Vagina (tissue), 2 donors: ENCODE measurements around the gene MYO9A. TPM values are rescaled to one million over a fixed set of nuclear protein-coding genes. Genes with fewer than 3 reads are reported as not detected.

Experiments used
- DNase-seq, 2 donors: peaks; one replicate each; pipeline ENCODE4 v3.0.0-alpha.2; 2017; ENCODE audit errors: extremely low spot score in 2 of 2
- H3K27ac ChIP-seq: fragments of 200-600 bp; sonication (generic); one replicate; pipeline ENCODE4 v1.5.1; 2019
- H3K27me3 ChIP-seq: fragments of 200-600 bp; sonication (generic); one replicate; pipeline ENCODE4 v1.5.1; 2019
- H3K36me3 ChIP-seq, 2 donors: fragments of 200-600 bp; sonication (generic); one replicate each; pipeline ENCODE4 v1.5.1; 2017 to 2019
- H3K4me1 ChIP-seq: fragments of 200-600 bp; sonication (generic); one replicate; pipeline ENCODE4 v1.5.1; 2019
- H3K4me3 ChIP-seq, 2 donors: fragments of 200-600 bp; sonication (generic); 1 replicate in 1 of 2; 2 replicates in 1 of 2; pipeline ENCODE4 v1.5.1; 2016 to 2019
- H3K9me3 ChIP-seq: fragments of 200-600 bp; sonication (generic); one replicate; pipeline ENCODE4 v1.5.1; 2019
- POLR2A ChIP-seq, 2 donors: fragments of 450-650 bp; IDR thresholded peaks; one replicate each; pipeline ENCODE4 v1.6.1; 2017; ENCODE audit warnings: antibody characterized with exemption in 2 of 2, mild to moderate bottlenecking in 2 of 2, moderate library complexity in 2 of 2
- POLR2AphosphoS5 ChIP-seq, 2 donors: sonication (generic); formaldehyde crosslinking; IDR thresholded peaks; one replicate each; pipeline ENCODE4 v1.9.0; 2017; ENCODE audit warnings: antibody characterized with exemption in 2 of 2, mild to moderate bottlenecking in 2 of 2, low read depth in 1 of 2; ENCODE audit not compliant: insufficient read depth in 1 of 2
- intact Hi-C: fragments of 100-400 bp; cut with DNase I; formaldehyde crosslinking; loops from one replicate; pipeline ENCODE4 v1.15.1; 2023
- total RNA-seq: library from RNA; depleted of rRNA; stranded (reverse); fragments of >200 nt; gene quantifications from one replicate; pipeline ENCODE4 v1.2.3, GENCODE V29; 2016
- TF ChIP-seq, protein P1 (sequence below), 3 experiments: fragments of 450-650 bp in 2 of 3; fragments of 200-600 bp in 1 of 3; sonication (generic) in 1 of 3; IDR thresholded peaks; one replicate each; pipeline ENCODE4 v1.5.1; 2017 to 2019; ENCODE audit warnings: antibody characterized with exemption in 3 of 3, mild to moderate bottlenecking in 2 of 3, moderate library complexity in 2 of 3

The MYO9A gene
- total RNA-seq, 1 donor from 2014 or later: 50.3 TPM

DNA sequence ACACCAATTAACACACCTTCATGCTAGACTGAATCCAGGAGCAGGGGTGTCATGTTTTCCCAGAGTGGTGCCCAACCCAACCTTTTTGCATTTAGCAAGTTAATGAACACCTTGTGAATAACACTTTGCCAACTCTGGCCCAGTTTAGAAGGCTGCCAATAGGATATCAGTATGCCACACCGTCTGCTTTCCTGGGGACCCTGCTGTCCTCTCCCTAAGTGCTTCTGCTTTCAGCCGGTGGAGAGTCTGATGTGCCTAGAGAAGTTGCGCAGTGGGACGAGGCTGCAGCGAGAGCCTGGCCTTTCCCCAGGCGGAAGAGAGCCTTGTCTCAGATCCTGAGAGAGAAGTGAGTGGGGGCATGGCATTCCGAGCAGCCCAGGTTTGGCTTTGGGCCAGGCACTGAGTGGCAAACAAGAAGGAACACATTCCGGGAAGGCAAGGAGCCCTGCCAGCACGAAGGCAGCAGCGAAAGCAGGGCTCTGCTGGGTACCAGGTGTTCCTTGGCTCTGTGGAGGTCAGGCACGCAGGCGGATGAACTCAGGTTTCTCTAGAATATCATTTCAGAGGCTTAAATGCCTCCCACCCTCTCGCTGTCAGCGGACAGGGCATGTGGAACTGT, 37.2 kb upstream of the MYO9A start:
- peak overlapping the region; percentile 47 to 54 for H3K4me3 ChIP-seq
- no peaks in the 10 kb centered on the region for H3K9me3 ChIP-seq
- TF ChIP-seq POLR2AphosphoS5 (IDR thresholded peaks at IDR 0.05; ENCODE audit: insufficient read depth in 1 of 2, low read depth in 1 of 2): peak in 1 of 2 donors; percentile 15
- TF ChIP-seq, protein P1, sequence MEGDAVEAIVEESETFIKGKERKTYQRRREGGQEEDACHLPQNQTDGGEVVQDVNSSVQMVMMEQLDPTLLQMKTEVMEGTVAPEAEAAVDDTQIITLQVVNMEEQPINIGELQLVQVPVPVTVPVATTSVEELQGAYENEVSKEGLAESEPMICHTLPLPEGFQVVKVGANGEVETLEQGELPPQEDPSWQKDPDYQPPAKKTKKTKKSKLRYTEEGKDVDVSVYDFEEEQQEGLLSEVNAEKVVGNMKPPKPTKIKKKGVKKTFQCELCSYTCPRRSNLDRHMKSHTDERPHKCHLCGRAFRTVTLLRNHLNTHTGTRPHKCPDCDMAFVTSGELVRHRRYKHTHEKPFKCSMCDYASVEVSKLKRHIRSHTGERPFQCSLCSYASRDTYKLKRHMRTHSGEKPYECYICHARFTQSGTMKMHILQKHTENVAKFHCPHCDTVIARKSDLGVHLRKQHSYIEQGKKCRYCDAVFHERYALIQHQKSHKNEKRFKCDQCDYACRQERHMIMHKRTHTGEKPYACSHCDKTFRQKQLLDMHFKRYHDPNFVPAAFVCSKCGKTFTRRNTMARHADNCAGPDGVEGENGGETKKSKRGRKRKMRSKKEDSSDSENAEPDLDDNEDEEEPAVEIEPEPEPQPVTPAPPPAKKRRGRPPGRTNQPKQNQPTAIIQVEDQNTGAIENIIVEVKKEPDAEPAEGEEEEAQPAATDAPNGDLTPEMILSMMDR (IDR thresholded peaks at IDR 0.05): no peak
- no peaks in the 10 kb centered on the region for H3K27me3 ChIP-seq
- H3K4me1 ChIP-seq: peaks cover 7% of the 10 kb centered on the region
- no peak for DNase-seq
- H3K27ac ChIP-seq: peak overlapping the region; percentile 73
- intact Hi-C loops: no loop called here
- no peaks in the 10 kb centered on the region for H3K36me3 ChIP-seq

- intact Hi-C loops: no loop called here
- no peak for DNase-seq
- H3K36me3 ChIP-seq: no peaks in the 10 kb centered on the region
- H3K27ac ChIP-seq: no peak overlapping the region
- peaks cover 7% of the 10 kb centered on the region for H3K4me1 ChIP-seq
- H3K4me3 ChIP-seq: no peak overlapping the region
- H3K27me3 ChIP-seq: no peaks in the 10 kb centered on the region
- H3K9me3 ChIP-seq: no peaks in the 10 kb centered on the region
- TF ChIP-seq POLR2AphosphoS5 (IDR thresholded peaks at IDR 0.05; ENCODE audit: insufficient read depth in 1 of 2, low read depth in 1 of 2) (no peak), POLR2A (IDR thresholded peaks at IDR 0.05) (no peak)
- TF ChIP-seq, protein P1 (IDR thresholded peaks at IDR 0.05): no peak
Observed at GRCh38 chr15:72154316-72154715, 36.4 kb upstream of the MYO9A start.

- intact Hi-C loops: no loop called here
- Histone ChIP-seq H3K27ac (no peak overlapping the region), H3K4me1 (peaks cover 7% of the 10 kb centered on the region), H3K4me3 (no peak overlapping the region), H3K27me3 (no peaks in the 10 kb centered on the region), H3K36me3 (no peaks in the 10 kb centered on the region), H3K9me3 (no peaks in the 10 kb centered on the region)
- no peak for TF ChIP-seq POLR2A (IDR thresholded peaks at IDR 0.05)
- TF ChIP-seq, protein P1 (IDR thresholded peaks at IDR 0.05): no peak
- no peak for TF ChIP-seq POLR2AphosphoS5 (IDR thresholded peaks at IDR 0.05; ENCODE audit: insufficient read depth in 1 of 2, low read depth in 1 of 2)
- DNase-seq: no peak
Observed at GRCh38 chr15:72153269-72154000, 35.5 kb upstream of the MYO9A start.

DNA sequence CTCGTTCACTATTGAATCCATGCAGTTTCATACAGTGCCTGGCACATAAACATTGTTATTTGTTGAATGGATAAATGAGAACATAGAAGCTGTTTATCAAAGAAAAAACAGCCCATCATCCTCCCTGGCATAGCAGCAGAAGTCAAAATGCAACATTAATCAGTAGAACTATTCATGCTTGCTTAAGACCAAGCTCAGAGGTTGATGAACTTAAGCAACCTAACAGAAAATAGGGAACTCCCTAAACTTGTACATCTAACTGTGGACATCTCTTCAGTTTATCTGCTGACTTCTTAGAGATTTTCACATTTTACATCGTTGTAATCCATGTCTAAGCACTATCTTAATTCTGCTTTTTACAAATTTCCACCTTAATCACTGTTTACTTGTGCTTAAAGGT, 29.5 kb upstream of the MYO9A start:
- intact Hi-C loops: no loop called here
- Histone ChIP-seq H3K27me3 (no peaks in the 10 kb centered on the region), H3K4me3 (no peak overlapping the region), H3K9me3 (no peaks in the 10 kb centered on the region), H3K36me3 (no peaks in the 10 kb centered on the region), H3K27ac (no peak overlapping the region), H3K4me1 (no peaks in the 10 kb centered on the region)
- TF ChIP-seq, protein P1 (IDR thresholded peaks at IDR 0.05): no peak
- no peak for TF ChIP-seq POLR2A (IDR thresholded peaks at IDR 0.05)
- TF ChIP-seq POLR2AphosphoS5 (IDR thresholded peaks at IDR 0.05; ENCODE audit: insufficient read depth in 1 of 2, low read depth in 1 of 2): no peak
- no peak for DNase-seq

DNA sequence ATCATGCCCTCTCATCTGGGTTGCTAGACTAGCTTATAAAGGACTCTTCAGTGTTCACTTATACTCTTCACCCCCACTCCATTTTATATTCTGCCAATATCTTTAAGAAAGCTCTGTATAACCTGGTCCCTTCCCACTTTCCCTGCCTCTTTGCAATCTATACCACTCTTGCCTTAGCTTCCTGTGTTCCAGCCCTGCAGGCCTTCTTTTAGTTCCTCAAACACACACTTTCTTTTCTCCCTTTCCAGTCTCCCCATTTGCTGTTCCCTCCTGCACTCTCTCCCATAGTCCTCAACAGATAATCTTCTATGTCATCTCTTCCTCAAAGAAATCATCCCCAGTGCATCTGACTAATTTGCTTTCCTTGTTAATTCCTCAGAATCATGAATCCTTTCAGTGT, 29.0 kb upstream of the MYO9A start:
- intact Hi-C loops: no loop called here
- Histone ChIP-seq H3K36me3 (no peaks in the 10 kb centered on the region), H3K9me3 (no peaks in the 10 kb centered on the region), H3K27me3 (no peaks in the 10 kb centered on the region), H3K4me1 (no peaks in the 10 kb centered on the region), H3K4me3 (no peak overlapping the region), H3K27ac (no peak overlapping the region)
- TF ChIP-seq, protein P1 (IDR thresholded peaks at IDR 0.05): no peak
- no peak for TF ChIP-seq POLR2A (IDR thresholded peaks at IDR 0.05)
- TF ChIP-seq POLR2AphosphoS5 (IDR thresholded peaks at IDR 0.05; ENCODE audit: insufficient read depth in 1 of 2, low read depth in 1 of 2): no peak
- DNase-seq: no peak
